ENCODE results near the gene TINAGL1. TPM values are rescaled to one million over a fixed set of nuclear protein-coding genes. Genes with fewer than 3 reads are reported as not detected.

Gene TINAGL1
- total and polyA plus RNA-seq, 2 of the 13 experiments (the other 11 are each of a cell fraction or from before 2014, with no cell fraction given): 24.7 to 76.8 TPM

DNA sequence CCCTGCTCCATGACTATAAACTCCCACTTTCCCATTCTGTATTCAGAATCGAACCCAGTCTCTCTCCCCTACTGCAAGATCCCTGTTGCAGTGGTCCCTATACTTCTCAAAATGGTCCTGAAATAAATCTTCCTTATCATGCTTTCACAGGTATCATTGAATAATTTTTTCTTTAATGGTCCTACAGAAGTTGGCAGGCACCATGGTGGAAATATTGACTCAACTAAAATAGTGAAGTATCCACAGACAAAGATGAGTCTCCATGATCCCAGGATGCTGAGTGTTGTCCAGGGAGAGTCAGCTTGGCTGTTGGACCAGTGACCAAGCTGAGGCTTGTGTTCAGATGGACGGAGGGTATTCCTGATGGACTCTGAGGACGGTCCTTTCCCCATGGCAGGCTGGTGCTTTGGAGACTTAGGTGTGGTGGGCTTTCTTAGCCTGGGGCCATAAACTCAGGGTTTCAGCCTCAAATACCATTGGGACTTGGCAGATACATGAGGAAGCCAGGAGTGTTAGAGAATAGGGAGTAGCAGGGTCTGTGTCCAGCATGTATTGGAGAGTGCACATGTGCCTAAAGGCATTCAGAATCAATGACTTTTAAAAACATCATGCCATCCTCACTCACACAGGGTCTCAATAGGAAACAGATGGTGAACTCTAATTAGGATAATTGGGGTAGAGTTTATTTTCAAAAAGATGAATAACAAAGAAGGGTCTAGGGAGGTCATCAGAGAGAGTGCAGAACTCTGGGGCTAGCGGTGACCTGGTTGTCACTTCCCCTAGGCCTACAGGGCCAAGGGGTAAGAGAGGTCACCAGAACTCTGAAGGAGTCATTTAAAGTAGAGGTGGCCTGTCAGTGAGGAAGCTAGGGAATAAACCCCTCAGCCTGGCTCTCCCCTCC lies 19.8 kb downstream of the TINAGL1 start (continued):
- TF ChIP-seq SRF (IDR thresholded peaks at IDR 0.05; ENCODE audit: low read depth, low read length) (no peak), ZNF264 (CRISPR knock-in tag; IDR thresholded peaks at IDR 0.05) (no peak), ZKSCAN5 (CRISPR knock-in tag; IDR thresholded peaks at IDR 0.05) (no peak)

DNA sequence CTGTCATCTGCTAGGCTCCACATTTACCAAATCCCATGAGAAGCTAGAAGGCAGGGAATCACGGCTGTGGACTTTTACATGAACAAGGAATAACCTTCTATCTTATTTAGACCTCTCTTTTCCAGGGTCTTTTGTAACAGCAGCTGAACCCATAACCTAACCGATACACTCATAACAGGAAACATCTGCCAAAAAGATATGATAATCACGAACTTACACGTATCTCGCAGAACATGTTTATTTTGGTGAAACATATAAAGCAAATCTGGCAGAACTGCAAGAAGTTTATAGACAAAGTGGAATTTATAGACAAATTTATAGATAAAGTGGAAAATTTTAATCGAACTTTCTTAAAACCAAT lies 20.4 kb downstream of the TINAGL1 start:
- ChIA-PET POLR2A (no interaction called here), CTCF (ENCODE audit: low intra/inter-chr PET ratio, low total read pairs) (interaction anchor here (7.6 kb wide), 1 partner anchor 33 kb away, joined by 106 read pairs; no protein-coding TSS in a partner anchor)
- Histone ChIP-seq H3K4me1 (ENCODE audit: insufficient read depth, low read length) (no peaks in the 10 kb centered on the region), H3K9me3 (ENCODE audit: low read length) (no peaks in the 10 kb centered on the region), H3K4me2 (ENCODE audit: low read depth, low read length) (no peak overlapping the region), H2AFZ (ENCODE audit: low read length) (no peak overlapping the region), H3K9ac (ENCODE audit: insufficient read depth, low read depth, low read length) (no peak overlapping the region), H3K36me3 (replicated peaks in 1 of 2; ENCODE audit: control insufficient read depth in 1 of 2, insufficient read depth in 2 of 2, low read length in 2 of 2) (no peaks in the 10 kb centered on the region), H3K27ac (ENCODE audit: extremely low read length, insufficient read depth, low read length) (no peak overlapping the region), H4K20me1 (ENCODE audit: insufficient read depth, low read length) (no peaks in the 10 kb centered on the region), H3K79me2 (ENCODE audit: insufficient read depth, low read length) (no peaks in the 10 kb centered on the region), H3K27me3 (ENCODE audit: control insufficient read depth in 1 of 2, insufficient read depth in 2 of 2, low read length in 2 of 2) (peaks cover 0 to under 1% of the 10 kb centered on the region in 2 experiments; a peak in 1 of 5 replicates), H3K4me3 (replicated peaks in 1 of 3; ENCODE audit: insufficient read depth in 1 of 3, low read depth in 2 of 3, low read length in 3 of 3) (no peak overlapping the region)
- in situ Hi-C loops (cut with HindIII; ENCODE audit: extremely low pct_ligation_motif_present, low pct_unique_long_range_greater_than_20kb): loop anchor here (5.0 kb wide), 1 partner anchor 34 kb away; no protein-coding TSS in a partner anchor
- ATAC-seq (no peak), FAIRE-seq (no peak), DNase-seq (ENCODE audit: low spot score) (no peak)
- TF ChIP-seq ELF1 (CRISPR knock-in tag; IDR thresholded peaks at IDR 0.05) (no peak), CHD4 (IDR thresholded peaks at IDR 0.05; ENCODE audit: borderline replicate concordance, low read length) (no peak)
- TF ChIP-seq, protein P1, sequence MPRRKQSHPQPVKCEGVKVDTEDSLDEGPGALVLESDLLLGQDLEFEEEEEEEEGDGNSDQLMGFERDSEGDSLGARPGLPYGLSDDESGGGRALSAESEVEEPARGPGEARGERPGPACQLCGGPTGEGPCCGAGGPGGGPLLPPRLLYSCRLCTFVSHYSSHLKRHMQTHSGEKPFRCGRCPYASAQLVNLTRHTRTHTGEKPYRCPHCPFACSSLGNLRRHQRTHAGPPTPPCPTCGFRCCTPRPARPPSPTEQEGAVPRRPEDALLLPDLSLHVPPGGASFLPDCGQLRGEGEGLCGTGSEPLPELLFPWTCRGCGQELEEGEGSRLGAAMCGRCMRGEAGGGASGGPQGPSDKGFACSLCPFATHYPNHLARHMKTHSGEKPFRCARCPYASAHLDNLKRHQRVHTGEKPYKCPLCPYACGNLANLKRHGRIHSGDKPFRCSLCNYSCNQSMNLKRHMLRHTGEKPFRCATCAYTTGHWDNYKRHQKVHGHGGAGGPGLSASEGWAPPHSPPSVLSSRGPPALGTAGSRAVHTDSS (CRISPR knock-in tag; conservative IDR thresholded peaks at IDR 0.05): no peak
- intact Hi-C loops (cut with micrococcal nuclease; ENCODE audit: unreplicated experiment): no loop called here
- no TSS peak for BruUV-seq (replicated peaks)
- WGBS (ENCODE audit: low lambda C conversion rate): 21% methylated on average over 6 of the region's 6 CpGs

Data from HepG2 (cell line).